Spleen (tissue), 11 donors: ENCODE results near the gene USP53. TPM values are rescaled to one million over a fixed set of nuclear protein-coding genes. Genes with fewer than 3 reads are reported as not detected.
A peak's percentile ranks its signal among the peaks of the same experiment; 100 is the strongest.

ENCODE experiments used
- DNase-seq: peaks from one replicate; pipeline ENCODE4 v3.0.0-alpha.2; 2020
- H3K27ac ChIP-seq, 8 donors: fragments of 200-600 bp; sonication (generic) in 7 of 8; 1 replicate in 4 of 8; 2 replicates in 4 of 8; pipeline versions ENCODE4 v1.5.0 to v1.8.0; 2016 to 2021; ENCODE audit warnings: inconsistent platforms in 4 of 8, mild to moderate bottlenecking in 4 of 8, moderate library complexity in 1 of 8
- H3K27me3 ChIP-seq, 7 donors: fragments of 200-600 bp; sonication (generic) in 6 of 7; replicated peaks in 1 of 7; 1 replicate in 4 of 7; 2 replicates in 3 of 7; pipeline versions ENCODE4 v1.5.0 to v1.8.0; 2016 to 2021; ENCODE audit warnings: inconsistent platforms in 3 of 7, mild to moderate bottlenecking in 1 of 7
- H3K36me3 ChIP-seq, 6 donors: fragments of 200-600 bp; sonication (generic) in 5 of 6; 1 replicate in 4 of 6; 2 replicates in 2 of 6; pipeline versions ENCODE4 v1.5.0 to v1.8.0; 2016 to 2021; ENCODE audit warnings: inconsistent platforms in 2 of 6
- H3K4me1 ChIP-seq, 6 donors: fragments of 200-600 bp; sonication (generic) in 5 of 6; 1 replicate in 3 of 6; 2 replicates in 3 of 6; pipeline versions ENCODE4 v1.5.0 to v1.8.0; 2016 to 2021; ENCODE audit warnings: inconsistent platforms in 3 of 6
- H3K4me3 ChIP-seq, 8 donors: fragments of 200-600 bp; sonication (generic) in 7 of 8; 1 replicate in 4 of 8; 2 replicates in 4 of 8; pipeline versions ENCODE4 v1.5.0 to v1.8.0; 2016 to 2021; ENCODE audit warnings: inconsistent platforms in 4 of 8, mild to moderate bottlenecking in 4 of 8, moderate library complexity in 2 of 8
- H3K9me3 ChIP-seq, 8 donors: fragments of 200-600 bp; sonication (generic) in 7 of 8; 1 replicate in 4 of 8; 2 replicates in 4 of 8; pipeline versions ENCODE4 v1.5.0 to v1.8.0; 2016 to 2021; ENCODE audit warnings: inconsistent platforms in 4 of 8
- POLR2A ChIP-seq, 3 donors: fragments of 450-650 bp; IDR thresholded peaks; one replicate each; pipeline ENCODE4 v1.5.1; 2017; ENCODE audit warnings: antibody characterized with exemption in 3 of 3, mild to moderate bottlenecking in 1 of 3
- POLR2AphosphoS5 ChIP-seq, 3 donors: sonication (generic); formaldehyde crosslinking; IDR thresholded peaks; one replicate each; pipeline ENCODE4 v1.5.1; 2017; ENCODE audit warnings: antibody characterized with exemption in 3 of 3
- WGBS, 5 donors: extraction: QIAGEN DNeasy Blood & Tissue Kit in 3 of 5; methylation state at CpG; one replicate each; pipeline versions ENCODE4 v1.1.5 to v1.1.7; 2013 to 2018; 5-methylcytosine and 5-hydroxymethylcytosine counted together
- intact Hi-C: fragments of 100-400 bp; cut with DNase I; formaldehyde crosslinking; loops from one replicate; pipeline ENCODE4 v1.15.0; 2023; ENCODE audit warnings: low total_unique reads
- polyA plus RNA-seq, 3 donors: library from polyadenylated mRNA; stranded (reverse); fragments of 200-250 nt; gene quantifications; one replicate each; pipeline ENCODE4 v1.2.1, GENCODE V29; 2013
- total RNA-seq, 7 donors: library from RNA; depleted of rRNA in 3 of 7; stranded (reverse); fragments of >200 nt in 3 of 7; fragmentation: NEBNext Ultra II Directional in 4 of 7; extraction: Animal tissue kit (Norgen Biotek cat#: 25700) in 4 of 7; gene quantifications; one replicate each; pipeline versions ENCODE4 v1.1.0 to v1.2.1, GENCODE V29; 2016 to 2021
- TF ChIP-seq, protein P1 (sequence below), 11 experiments: fragments of 200-600 bp in 7 of 11; fragments of 450-650 bp in 4 of 11; sonication (generic) in 4 of 11; IDR thresholded peaks in 8 of 11; conservative IDR thresholded peaks in 3 of 11; 1 replicate in 7 of 11; 2 replicates in 4 of 11; pipeline versions ENCODE4 v1.4.0 to v1.8.0; 2016 to 2021; ENCODE audit warnings: antibody characterized with exemption in 11 of 11, inconsistent platforms in 4 of 11, mild to moderate bottlenecking in 1 of 11
- donor health status: healthy with polysubstance abuse.
- donor health status: DM: no; HTN: no; CAD: no; lungs with moderate emphysema.
- donor health status: DM: no; HTN: no; CAD: no.
- donor health status: Bipolar disorder and iron deficiency.
- donor health status: healthy.
- donor health status: DM: no; HTN: no; CAD: no.
- donor health status: DM: yes; HTN: yes; CAD: no.

Gene USP53
- total and polyA plus RNA-seq, 10 donors = 4.0 to 42.6 (median 18.6) TPM

GRCh38 chr4:119232286-119232685 lies 19.8 kb downstream of the USP53 start:
- TF ChIP-seq POLR2AphosphoS5 (IDR thresholded peaks at IDR 0.05) (no peak), POLR2A (IDR thresholded peaks at IDR 0.05) (no peak)
- TF ChIP-seq, protein P1, sequence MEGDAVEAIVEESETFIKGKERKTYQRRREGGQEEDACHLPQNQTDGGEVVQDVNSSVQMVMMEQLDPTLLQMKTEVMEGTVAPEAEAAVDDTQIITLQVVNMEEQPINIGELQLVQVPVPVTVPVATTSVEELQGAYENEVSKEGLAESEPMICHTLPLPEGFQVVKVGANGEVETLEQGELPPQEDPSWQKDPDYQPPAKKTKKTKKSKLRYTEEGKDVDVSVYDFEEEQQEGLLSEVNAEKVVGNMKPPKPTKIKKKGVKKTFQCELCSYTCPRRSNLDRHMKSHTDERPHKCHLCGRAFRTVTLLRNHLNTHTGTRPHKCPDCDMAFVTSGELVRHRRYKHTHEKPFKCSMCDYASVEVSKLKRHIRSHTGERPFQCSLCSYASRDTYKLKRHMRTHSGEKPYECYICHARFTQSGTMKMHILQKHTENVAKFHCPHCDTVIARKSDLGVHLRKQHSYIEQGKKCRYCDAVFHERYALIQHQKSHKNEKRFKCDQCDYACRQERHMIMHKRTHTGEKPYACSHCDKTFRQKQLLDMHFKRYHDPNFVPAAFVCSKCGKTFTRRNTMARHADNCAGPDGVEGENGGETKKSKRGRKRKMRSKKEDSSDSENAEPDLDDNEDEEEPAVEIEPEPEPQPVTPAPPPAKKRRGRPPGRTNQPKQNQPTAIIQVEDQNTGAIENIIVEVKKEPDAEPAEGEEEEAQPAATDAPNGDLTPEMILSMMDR (IDR thresholded peaks at IDR 0.05 in 8 of 11, conservative IDR thresholded peaks at IDR 0.05 in 3 of 11) = no peak
- no peak overlapping the region for H3K27ac ChIP-seq
- DNase-seq = no peak
- intact Hi-C loops = no loop called here
- 93 to 96% (median 94%) methylated on average over 1 of the region's 1 CpG for WGBS, 5 donors
- peaks cover 0 to 26% (median 0%) of the 10 kb centered on the region in 6 donors for H3K36me3 ChIP-seq
- H3K9me3 ChIP-seq = no peaks in the 10 kb centered on the region
- no peaks in the 10 kb centered on the region for H3K27me3 ChIP-seq
- no peak overlapping the region for H3K4me3 ChIP-seq
- peaks cover 6 to 14% (median 12%) of the 10 kb centered on the region in 6 donors for H3K4me1 ChIP-seq

GRCh38 chr4:119233191-119233590 lies 20.7 kb downstream of the USP53 start:
- Histone ChIP-seq H3K9me3 (no peaks in the 10 kb centered on the region), H3K27me3 (no peaks in the 10 kb centered on the region), H3K4me1 (peaks cover 6 to 14% (median 12%) of the 10 kb centered on the region in 6 donors), H3K27ac (no peak overlapping the region), H3K4me3 (no peak overlapping the region), H3K36me3 (peaks cover 0 to 26% (median 0%) of the 10 kb centered on the region in 6 donors)
- no peak for DNase-seq
- intact Hi-C loops = no loop called here
- TF ChIP-seq, protein P1 (IDR thresholded peaks at IDR 0.05 in 8 of 11, conservative IDR thresholded peaks at IDR 0.05 in 3 of 11) = no peak
- TF ChIP-seq POLR2AphosphoS5 (IDR thresholded peaks at IDR 0.05) = no peak
- TF ChIP-seq POLR2A (IDR thresholded peaks at IDR 0.05) = no peak

DNA sequence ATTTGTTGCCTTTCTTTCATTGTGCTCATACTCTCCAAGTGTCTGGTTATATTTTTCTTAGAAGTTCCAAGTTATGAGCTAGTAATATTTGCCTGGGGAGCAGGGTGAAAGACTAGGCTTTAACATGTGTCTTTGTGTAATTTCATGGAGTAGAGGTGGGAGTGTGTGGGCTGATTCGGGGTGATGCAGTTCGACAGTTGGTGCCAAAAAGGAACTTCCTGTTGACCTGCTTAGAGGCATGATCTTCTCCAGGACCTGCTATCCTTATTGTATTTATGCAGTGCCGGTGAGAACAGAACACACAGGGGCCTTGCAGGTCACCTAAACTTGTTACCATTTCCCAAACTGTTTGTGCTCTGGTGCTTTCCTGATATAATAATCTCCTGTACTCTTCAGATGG lies 21.2 kb downstream of the USP53 start:
- Histone ChIP-seq H3K4me1 (peaks cover 6 to 14% (median 12%) of the 10 kb centered on the region in 6 donors), H3K36me3 (peaks cover 0 to 26% (median 0%) of the 10 kb centered on the region in 6 donors), H3K4me3 (no peak overlapping the region), H3K27me3 (no peaks in the 10 kb centered on the region), H3K27ac (no peak overlapping the region), H3K9me3 (no peaks in the 10 kb centered on the region)
- intact Hi-C loops = no loop called here
- no peak for TF ChIP-seq POLR2A (IDR thresholded peaks at IDR 0.05)
- no peak for TF ChIP-seq POLR2AphosphoS5 (IDR thresholded peaks at IDR 0.05)
- TF ChIP-seq, protein P1 (IDR thresholded peaks at IDR 0.05 in 8 of 11, conservative IDR thresholded peaks at IDR 0.05 in 3 of 11) = no peak
- 10 to 21% (median 17%) methylated on average over 3 of the region's 3 CpGs for WGBS, 5 donors
- DNase-seq = no peak

DNA sequence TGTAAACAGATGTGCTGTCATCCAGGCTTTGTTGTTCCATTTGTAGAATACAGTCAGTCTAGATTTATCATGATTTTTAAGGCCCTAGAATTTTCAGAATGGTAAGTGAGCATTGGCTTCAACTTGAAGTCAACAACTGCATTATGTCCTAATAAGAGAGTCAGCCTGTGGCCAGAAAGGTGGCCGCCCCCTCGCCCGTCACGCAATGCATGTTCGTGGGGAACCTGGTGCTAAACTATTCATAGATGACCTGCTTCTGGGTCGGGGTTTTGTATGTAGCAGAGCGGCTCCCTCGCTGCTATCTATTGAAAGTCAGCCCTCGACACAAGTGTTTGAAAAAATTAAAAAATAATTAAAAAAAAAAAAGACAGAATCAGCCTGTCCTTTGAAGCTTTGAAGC lies 24.7 kb downstream of the USP53 start:
- Histone ChIP-seq H3K36me3 (peaks cover 0 to 29% (median 3%) of the 10 kb centered on the region in 6 donors), H3K4me1 (peaks cover 6 to 14% (median 12%) of the 10 kb centered on the region in 6 donors), H3K4me3 (no peak overlapping the region), H3K27me3 (no peaks in the 10 kb centered on the region), H3K9me3 (no peaks in the 10 kb centered on the region), H3K27ac (no peak overlapping the region)
- no peak for TF ChIP-seq POLR2A (IDR thresholded peaks at IDR 0.05)
- no peak for TF ChIP-seq POLR2AphosphoS5 (IDR thresholded peaks at IDR 0.05)
- TF ChIP-seq, protein P1 (IDR thresholded peaks at IDR 0.05 in 8 of 11, conservative IDR thresholded peaks at IDR 0.05 in 3 of 11) = no peak
- peak; percentile 54 for DNase-seq
- WGBS, 5 donors = 93 to 97% (median 95%) methylated on average over 9 of the region's 9 CpGs
- intact Hi-C loops = no loop called here
